ENCODE results near the gene NKIRAS1. TPM values are rescaled to one million over a fixed set of nuclear protein-coding genes. Genes with fewer than 3 reads are reported as not detected.

Gene NKIRAS1
- total and polyA plus RNA-seq, 12 donors, result 9.4 to 24.2 (median 19.1) TPM

DNA sequence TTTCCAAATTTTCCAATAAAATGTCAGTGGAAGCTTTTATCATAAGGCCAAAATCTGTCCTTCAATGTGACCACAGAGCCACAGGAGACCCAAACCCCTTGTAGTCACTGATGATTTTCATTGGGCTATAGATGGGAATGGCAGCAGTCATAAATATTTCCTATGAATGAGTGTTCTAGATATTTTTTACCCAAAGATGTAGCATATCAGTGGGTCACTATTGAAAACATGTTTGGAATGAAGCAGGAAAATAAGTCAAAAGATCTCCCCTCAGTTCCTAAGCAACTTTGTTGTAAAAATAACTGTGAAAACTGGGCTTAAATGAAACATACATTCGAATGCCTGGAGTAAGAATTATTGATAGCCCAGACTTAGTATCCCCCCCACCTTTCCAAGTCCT, 49.0 kb downstream of the NKIRAS1 start:
- WGBS, 2 donors, result 71 to 78% methylated on average over 1 of the region's 1 CpG
- Histone ChIP-seq H3K36me3 (no peaks in the 10 kb centered on the region), H3K27me3 (no peaks in the 10 kb centered on the region), H3K27ac (no peak overlapping the region), H3K4me3 (no peak overlapping the region), H3K4me1 (peaks cover 10 to 70% (median 51%) of the 10 kb centered on the region in 9 donors), H3K9me3 (no peaks in the 10 kb centered on the region)
- DNase-seq (no peak), ATAC-seq (no peak)
- TF ChIP-seq, protein P1, sequence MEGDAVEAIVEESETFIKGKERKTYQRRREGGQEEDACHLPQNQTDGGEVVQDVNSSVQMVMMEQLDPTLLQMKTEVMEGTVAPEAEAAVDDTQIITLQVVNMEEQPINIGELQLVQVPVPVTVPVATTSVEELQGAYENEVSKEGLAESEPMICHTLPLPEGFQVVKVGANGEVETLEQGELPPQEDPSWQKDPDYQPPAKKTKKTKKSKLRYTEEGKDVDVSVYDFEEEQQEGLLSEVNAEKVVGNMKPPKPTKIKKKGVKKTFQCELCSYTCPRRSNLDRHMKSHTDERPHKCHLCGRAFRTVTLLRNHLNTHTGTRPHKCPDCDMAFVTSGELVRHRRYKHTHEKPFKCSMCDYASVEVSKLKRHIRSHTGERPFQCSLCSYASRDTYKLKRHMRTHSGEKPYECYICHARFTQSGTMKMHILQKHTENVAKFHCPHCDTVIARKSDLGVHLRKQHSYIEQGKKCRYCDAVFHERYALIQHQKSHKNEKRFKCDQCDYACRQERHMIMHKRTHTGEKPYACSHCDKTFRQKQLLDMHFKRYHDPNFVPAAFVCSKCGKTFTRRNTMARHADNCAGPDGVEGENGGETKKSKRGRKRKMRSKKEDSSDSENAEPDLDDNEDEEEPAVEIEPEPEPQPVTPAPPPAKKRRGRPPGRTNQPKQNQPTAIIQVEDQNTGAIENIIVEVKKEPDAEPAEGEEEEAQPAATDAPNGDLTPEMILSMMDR (IDR thresholded peaks at IDR 0.05), result no peak
- intact Hi-C loops (cut with DNase I), result loop anchor here in 2 of 10 donors (5.0 to 10.0 kb wide), 2 partner anchors 53 to 391 kb away; no protein-coding TSS in a partner anchor

DNA sequence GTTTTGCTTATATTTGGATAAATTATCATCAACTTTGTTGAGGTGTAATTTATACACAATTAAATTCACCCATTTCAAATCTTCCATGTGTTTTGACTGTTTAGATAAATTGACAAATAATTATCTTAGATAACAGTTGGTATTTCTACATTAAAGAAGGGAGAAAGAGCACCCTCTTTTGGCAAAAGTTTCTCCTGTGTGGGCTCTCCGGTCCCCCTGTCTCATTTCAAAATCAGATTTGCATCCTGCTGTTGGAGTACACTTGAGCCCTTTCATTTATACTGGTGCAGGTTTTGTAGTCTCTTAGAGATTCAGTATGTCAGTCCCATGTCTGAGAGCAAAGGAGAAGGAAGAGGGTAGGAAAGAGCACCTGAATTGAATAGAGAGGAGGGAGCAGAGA, 49.4 kb downstream of the NKIRAS1 start:
- intact Hi-C loops (cut with DNase I), result loop anchor here in 2 of 10 donors (5.0 to 10.0 kb wide), 2 partner anchors 53 to 390 kb away; no protein-coding TSS in a partner anchor
- ATAC-seq (no peak), DNase-seq (no peak)
- no peak overlapping the region for H3K27ac ChIP-seq
- no peaks in the 10 kb centered on the region for H3K36me3 ChIP-seq
- H3K4me1 ChIP-seq, result peaks cover 10 to 73% (median 51%) of the 10 kb centered on the region in 9 donors
- H3K4me3 ChIP-seq, result no peak overlapping the region
- TF ChIP-seq, protein P1 (IDR thresholded peaks at IDR 0.05), result peak in 2 of 9 donors; percentile 7 to 9
- no peaks in the 10 kb centered on the region for H3K27me3 ChIP-seq
- 74 to 75% methylated on average over 1 of the region's 1 CpG for WGBS, 2 donors
- no peaks in the 10 kb centered on the region for H3K9me3 ChIP-seq

DNA sequence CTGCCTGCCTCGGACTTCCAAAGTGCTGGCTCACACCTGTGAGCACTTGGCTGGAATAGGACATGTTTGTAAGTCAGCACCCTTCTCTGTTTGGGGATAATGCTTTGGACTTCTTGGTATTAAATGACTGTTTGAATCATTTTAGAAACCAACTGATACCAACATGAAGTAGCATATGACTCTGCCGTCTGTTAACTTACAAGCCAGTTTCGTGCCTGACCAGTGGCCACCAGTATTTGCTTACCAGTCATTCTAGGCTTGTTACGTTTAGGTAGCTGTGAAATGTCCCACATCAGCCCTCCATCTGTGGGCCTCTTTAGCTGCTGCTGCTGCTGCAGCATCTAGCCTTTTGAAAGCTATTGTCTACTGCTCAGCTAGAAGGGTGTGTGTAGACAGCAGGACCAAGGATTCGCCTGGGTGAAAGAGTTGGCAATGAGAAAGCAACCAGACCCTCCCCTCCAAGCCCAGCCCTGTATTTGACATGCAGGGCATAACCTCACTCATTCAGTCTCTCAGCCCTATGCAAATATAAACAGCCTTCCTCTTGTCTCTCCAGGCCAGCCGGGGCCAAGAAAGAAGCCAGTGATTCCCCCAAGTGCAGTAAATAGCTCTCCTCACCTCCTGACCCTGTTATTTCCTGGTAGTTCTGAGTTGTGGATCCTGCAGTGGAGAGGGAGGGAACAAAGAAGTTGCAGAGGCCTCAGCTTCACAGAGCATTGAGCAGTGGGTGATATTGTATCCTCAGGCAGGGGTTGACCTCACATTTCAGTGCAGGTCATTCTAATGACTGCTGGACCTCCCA, 51.0 kb downstream of the NKIRAS1 start:
- TF ChIP-seq, protein P1 (IDR thresholded peaks at IDR 0.05), result no peak
- no peaks in the 10 kb centered on the region for H3K27me3 ChIP-seq
- H3K4me3 ChIP-seq, result no peak overlapping the region
- peaks cover 0 to 8% (median 0%) of the 10 kb centered on the region in 9 donors for H3K36me3 ChIP-seq
- peaks cover 10 to 75% (median 51%) of the 10 kb centered on the region in 9 donors for H3K4me1 ChIP-seq
- no peaks in the 10 kb centered on the region for H3K9me3 ChIP-seq
- intact Hi-C loops (cut with DNase I), result loop anchor here in 3 of 10 donors (1.0 to 10.0 kb wide), 3 partner anchors 18 to 388 kb away; no protein-coding TSS in a partner anchor
- DNase-seq (peak in 1 of 2 donors; percentile 19), ATAC-seq (peak; percentile 30 to 80 (median 48))
- peak overlapping the region in 9 of 10 donors; percentile 7 to 78 (median 48) for H3K27ac ChIP-seq
- 23 to 41% methylated on average over 6 of the region's 6 CpGs for WGBS, 2 donors

DNA sequence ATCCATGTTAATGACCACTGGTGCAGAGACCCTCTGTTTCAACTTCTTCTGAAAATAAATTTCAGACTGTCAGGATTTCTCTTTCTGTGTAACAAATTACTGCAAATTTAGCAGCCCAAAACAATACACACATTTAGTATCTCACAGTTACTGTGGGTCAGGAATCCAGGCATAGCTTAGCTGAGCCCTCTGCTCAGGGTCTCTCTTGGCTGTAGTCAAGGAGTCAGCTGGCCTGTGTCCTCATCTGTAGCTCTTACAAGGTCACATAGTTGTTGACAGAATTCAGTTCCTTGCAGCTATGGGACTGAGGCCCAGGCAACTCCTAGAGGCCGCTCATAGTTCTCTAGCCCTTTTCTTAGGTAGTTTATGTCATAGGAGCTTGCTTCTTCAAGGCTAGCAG, 51.9 kb downstream of the NKIRAS1 start:
- H3K36me3 ChIP-seq, result peaks cover 0 to 8% (median 0%) of the 10 kb centered on the region in 9 donors
- H3K27ac ChIP-seq, result peak overlapping the region in 9 of 10 donors; percentile 4 to 78 (median 48)
- WGBS, 2 donors, result 33 to 58% methylated on average over 1 of the region's 1 CpG
- peak in 1 of 2 donors; percentile 24 for DNase-seq
- peak; percentile 57 to 81 (median 75) for ATAC-seq
- no peak overlapping the region for H3K4me3 ChIP-seq
- TF ChIP-seq, protein P1 (IDR thresholded peaks at IDR 0.05), result no peak
- H3K9me3 ChIP-seq, result no peaks in the 10 kb centered on the region
- intact Hi-C loops (cut with DNase I), result loop anchor here in 3 of 10 donors (1.0 to 10.0 kb wide), 3 partner anchors 18 to 388 kb away; no protein-coding TSS in a partner anchor
- H3K27me3 ChIP-seq, result no peaks in the 10 kb centered on the region
- peaks cover 10 to 79% (median 53%) of the 10 kb centered on the region in 9 donors for H3K4me1 ChIP-seq

Measured in heart right ventricle (tissue), 16 donors.